Smooth muscle cell (in vitro differentiated cells): ENCODE data around the gene LIM2. TPM values are rescaled to one million over a fixed set of nuclear protein-coding genes. Genes with fewer than 3 reads are reported as not detected.

Source experiments
- DNase-seq: peaks from one replicate; lab custom pipeline; 2025; ENCODE audit not compliant: unreplicated experiment; lab: John Stamatoyannopoulos, UW
- H2AFZ ChIP-seq: fragments of 200-600 bp; sonication (generic); 2 replicates; pipeline ENCODE4 v1.6.0; 2016; ENCODE audit warnings: antibody characterized with exemption, low read depth, mild to moderate bottlenecking
- H3F3A ChIP-seq: fragments of 200-600 bp; sonication (generic); 2 replicates; pipeline ENCODE4 v1.6.0; 2017; ENCODE audit warnings: antibody characterized with exemption, low read depth
- H3K27ac ChIP-seq: fragments of 200-600 bp; sonication (generic); 2 replicates; pipeline ENCODE4 v1.5.1; 2016; ENCODE audit warnings: low read depth, mild to moderate bottlenecking
- H3K27me3 ChIP-seq: fragments of 200-600 bp; sonication (generic); 2 replicates; pipeline ENCODE4 v1.6.1; 2016; ENCODE audit warnings: low read depth, mild to moderate bottlenecking
- H3K36me3 ChIP-seq: fragments of 200-600 bp; sonication (generic); 2 replicates; pipeline ENCODE4 v1.5.1; 2016; ENCODE audit warnings: low read depth
- H3K4me1 ChIP-seq: fragments of 200-600 bp; sonication (generic); 2 replicates; pipeline ENCODE4 v1.5.1; 2016; ENCODE audit warnings: low read depth
- H3K4me2 ChIP-seq: fragments of 200-600 bp; sonication (generic); 2 replicates; pipeline ENCODE4 v1.6.0; 2016; ENCODE audit warnings: mild to moderate bottlenecking
- H3K4me3 ChIP-seq: fragments of 200-600 bp; sonication (generic); 2 replicates; pipeline ENCODE4 v1.5.1; 2016; ENCODE audit warnings: mild to moderate bottlenecking
- H3K79me2 ChIP-seq: fragments of 200-600 bp; sonication (generic); 2 replicates; pipeline ENCODE4 v1.6.0; 2016; ENCODE audit warnings: low read depth, mild to moderate bottlenecking
- H3K9ac ChIP-seq: fragments of 200-600 bp; sonication (generic); 2 replicates; pipeline ENCODE4 v1.6.0; 2016; ENCODE audit warnings: low read depth
- H3K9me3 ChIP-seq: fragments of 200-600 bp; sonication (generic); replicated peaks from 2 replicates; pipeline ENCODE4 v1.5.1; 2016; ENCODE audit warnings: low read depth
- H4K20me1 ChIP-seq: fragments of 200-600 bp; sonication (generic); 2 replicates; pipeline ENCODE4 v1.6.0; 2016; ENCODE audit warnings: low read depth
- CTCF ChIP-seq: fragments of 200-600 bp; sonication (generic); IDR thresholded peaks from 2 replicates; pipeline ENCODE4 v1.5.1; 2017; ENCODE audit warnings: borderline replicate concordance, mild to moderate bottlenecking, antibody characterized with exemption; ENCODE audit not compliant: insufficient read depth, poor library complexity, severe bottlenecking
- WGBS: methylation state at CpG from one replicate; pipeline ENCODE4 v1.1.7; 2016; ENCODE audit warnings: low lambda C conversion rate; 5-methylcytosine and 5-hydroxymethylcytosine counted together
- polyA plus RNA-seq: library from polyadenylated mRNA; unstranded; fragments of >200 nt; fragmentation: Nextera tagmentation; extraction: Ambion mirVana; gene quantifications from 2 replicates; pipeline ENCODE4 v1.2.1, GENCODE V29; 2016
- total RNA-seq: library from RNA; depleted of rRNA; stranded (reverse); fragments of >200 nt; gene quantifications from 2 replicates; pipeline ENCODE4 v1.2.3, GENCODE V29; 2014

Gene LIM2
- total and polyA plus RNA-seq, 2 experiments from 2014 or later: not detected

- WGBS: 94% methylated on average over 12 of the region's 13 CpGs
- no peak for DNase-seq
- no peak overlapping the region for H2AFZ ChIP-seq
- H4K20me1 ChIP-seq: no peaks in the 10 kb centered on the region
- no peak overlapping the region for H3K9ac ChIP-seq
- H3F3A ChIP-seq: no peaks in the 10 kb centered on the region
- no peaks in the 10 kb centered on the region for H3K79me2 ChIP-seq
- no peaks in the 10 kb centered on the region for H3K4me1 ChIP-seq
- H3K4me3 ChIP-seq: no peak overlapping the region
- H3K36me3 ChIP-seq: no peaks in the 10 kb centered on the region
- no peak overlapping the region for H3K27ac ChIP-seq
- H3K4me2 ChIP-seq: no peak overlapping the region
- no peaks in the 10 kb centered on the region for H3K27me3 ChIP-seq
- no peaks in the 10 kb centered on the region for H3K9me3 ChIP-seq
- no peak for TF ChIP-seq CTCF
These were observed 53.8 kb downstream of the LIM2 start for GRCh38 chr19:51333836-51334460.

GRCh38 chr19:51331716-51332115, 56.1 kb downstream of the LIM2 start:
- no peak overlapping the region for H3K4me3 ChIP-seq
- WGBS: 94% methylated on average over 6 of the region's 6 CpGs
- H2AFZ ChIP-seq: no peak overlapping the region

GRCh38 chr19:51331193-51331592, 56.6 kb downstream of the LIM2 start:
- H3K9me3 ChIP-seq: no peaks in the 10 kb centered on the region
- H3K4me1 ChIP-seq: no peaks in the 10 kb centered on the region
- 83% methylated on average over 3 of the region's 3 CpGs for WGBS

More at GRCh38 chr19:51331716-51332115, 56.1 kb downstream of the LIM2 start:
- DNase-seq: no peak
- H3K4me1 ChIP-seq: no peaks in the 10 kb centered on the region
- H3F3A ChIP-seq: no peaks in the 10 kb centered on the region
- H3K9ac ChIP-seq: no peak overlapping the region
- no peak overlapping the region for H3K27ac ChIP-seq
- H3K79me2 ChIP-seq: no peaks in the 10 kb centered on the region
- H3K4me2 ChIP-seq: no peak overlapping the region
- no peaks in the 10 kb centered on the region for H3K36me3 ChIP-seq
- TF ChIP-seq CTCF: no peak
- H4K20me1 ChIP-seq: no peaks in the 10 kb centered on the region
- no peaks in the 10 kb centered on the region for H3K9me3 ChIP-seq
- no peaks in the 10 kb centered on the region for H3K27me3 ChIP-seq

More at GRCh38 chr19:51331193-51331592, 56.6 kb downstream of the LIM2 start:
- no peaks in the 10 kb centered on the region for H3F3A ChIP-seq
- no peak for TF ChIP-seq CTCF
- no peaks in the 10 kb centered on the region for H4K20me1 ChIP-seq
- no peak for DNase-seq
- no peaks in the 10 kb centered on the region for H3K27me3 ChIP-seq
- H3K79me2 ChIP-seq: no peaks in the 10 kb centered on the region
- no peak overlapping the region for H3K9ac ChIP-seq
- no peak overlapping the region for H3K4me2 ChIP-seq
- no peak overlapping the region for H2AFZ ChIP-seq
- no peaks in the 10 kb centered on the region for H3K36me3 ChIP-seq
- H3K4me3 ChIP-seq: no peak overlapping the region
- H3K27ac ChIP-seq: no peak overlapping the region
